Uterus (tissue), 2 donors: ENCODE measurements around the gene SLC36A1.

Experiments used
- CTCF ChIP-seq, 4 experiments: fragments of 200-600 bp in 2 of 4; fragments of 450-650 bp in 2 of 4; sonication (generic) in 2 of 4; IDR thresholded peaks; one replicate each; pipeline ENCODE4 v1.5.1; 2016 to 2019; ENCODE audit warnings: antibody characterized with exemption in 4 of 4, mild to moderate bottlenecking in 2 of 4, moderate library complexity in 1 of 4
- POLR2A ChIP-seq, 2 donors: fragments of 450-650 bp; IDR thresholded peaks; one replicate each; pipeline ENCODE4 v1.6.1; 2016; ENCODE audit warnings: antibody characterized with exemption in 2 of 2, mild to moderate bottlenecking in 1 of 2, moderate library complexity in 1 of 2

- TF ChIP-seq CTCF (IDR thresholded peaks at IDR 0.05) (no peak), POLR2A (IDR thresholded peaks at IDR 0.05) (no peak)
These were observed 69.9 kb downstream of the SLC36A1 start for GRCh38 chr5:151517122-151517920.
